Activated CD4-positive, alpha-beta T cell treated with anti-CD3 and anti-CD28 coated beads for 24 hours (primary cell): ENCODE data around the gene GNB3.

Experiments used
- DNase-seq, 2 donors: peaks; one replicate each; pipeline ENCODE4 v3.0.0-alpha.2; 2020; ENCODE audit warnings: low read depth in 2 of 2

Gene GNB3

GRCh38 chr12:6840761-6841515 lies at the start of gene GNB3:
TSS of gene GNB3 (plus strand) at chr12:6840925. CDS start at chr12:6841288, 363 bp downstream.
- DNase-seq, result no peak

GRCh38 chr12:6791931-6792520 lies 48.7 kb upstream of the GNB3 start:
- no peak for DNase-seq

GRCh38 chr12:6792522-6793201 lies 48.1 kb upstream of the GNB3 start:
- no peak for DNase-seq

- no peak for DNase-seq
Measured at GRCh38 chr12:6795088-6795487, 45.6 kb upstream of the GNB3 start.

GRCh38 chr12:6796576-6796975 lies 44.1 kb upstream of the GNB3 start:
- DNase-seq, result no peak

- DNase-seq, result no peak
Measured at GRCh38 chr12:6799147-6799546, 41.6 kb upstream of the GNB3 start.

DNA sequence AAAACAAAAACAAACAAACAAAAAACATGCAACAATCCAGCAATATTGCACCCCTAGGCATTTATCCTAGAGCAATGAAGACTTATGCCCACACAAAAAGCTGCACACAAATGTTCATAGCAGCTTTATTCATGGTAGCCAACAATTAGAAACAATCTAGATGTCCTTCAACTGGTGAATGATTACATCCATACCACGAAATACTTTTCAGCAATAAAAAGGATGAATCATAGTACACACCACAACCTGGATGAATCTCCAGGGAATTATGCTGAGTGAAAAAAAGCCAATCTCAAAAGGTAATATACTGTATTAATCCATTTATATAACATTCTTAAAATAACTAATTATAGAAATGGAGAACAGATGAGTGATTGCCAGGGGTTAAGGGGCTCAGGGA lies 33.6 kb upstream of the GNB3 start:
- DNase-seq, result no peak

- no peak for DNase-seq
Measured at GRCh38 chr12:6809056-6809455, 31.7 kb upstream of the GNB3 start.

DNA sequence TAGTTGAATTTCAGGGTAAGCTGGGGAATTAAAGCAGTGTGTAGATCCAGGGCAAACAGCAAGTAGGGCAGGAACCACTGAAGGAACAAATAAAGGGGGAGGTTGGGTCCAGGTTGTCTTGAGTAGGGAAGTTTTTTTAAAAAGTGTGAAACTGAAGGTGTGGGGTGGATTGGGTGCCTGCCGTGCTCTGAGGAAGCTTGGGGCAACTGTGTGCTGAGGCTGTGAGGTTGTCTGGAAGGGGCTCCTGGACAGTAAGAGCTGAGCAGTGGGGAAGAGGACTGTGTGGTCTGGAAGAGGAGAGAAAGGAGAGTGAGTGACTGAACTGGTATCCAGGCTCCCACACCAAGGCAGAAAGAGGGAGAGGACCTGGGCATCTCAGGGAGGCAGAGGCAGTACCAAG lies 30.0 kb upstream of the GNB3 start:
- no peak for DNase-seq

DNA sequence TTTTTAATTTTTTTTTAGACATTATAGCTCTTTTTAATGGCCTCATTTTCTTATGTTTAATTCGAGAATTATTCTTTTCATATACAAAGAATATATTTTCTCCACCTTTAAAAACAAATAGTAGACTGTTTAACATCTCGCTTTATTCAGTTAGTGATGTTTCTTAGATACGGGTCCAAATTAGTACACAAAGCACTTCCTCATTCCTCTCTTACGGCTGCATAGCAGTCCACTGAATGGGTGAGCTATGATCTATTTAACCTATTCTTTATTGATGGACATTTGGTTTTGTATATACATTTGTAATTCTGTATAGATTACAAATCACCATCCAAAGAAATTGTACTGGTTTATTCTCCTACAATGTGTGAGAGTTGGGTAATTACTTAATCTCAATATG lies 27.4 kb upstream of the GNB3 start:
- DNase-seq, result no peak

DNA sequence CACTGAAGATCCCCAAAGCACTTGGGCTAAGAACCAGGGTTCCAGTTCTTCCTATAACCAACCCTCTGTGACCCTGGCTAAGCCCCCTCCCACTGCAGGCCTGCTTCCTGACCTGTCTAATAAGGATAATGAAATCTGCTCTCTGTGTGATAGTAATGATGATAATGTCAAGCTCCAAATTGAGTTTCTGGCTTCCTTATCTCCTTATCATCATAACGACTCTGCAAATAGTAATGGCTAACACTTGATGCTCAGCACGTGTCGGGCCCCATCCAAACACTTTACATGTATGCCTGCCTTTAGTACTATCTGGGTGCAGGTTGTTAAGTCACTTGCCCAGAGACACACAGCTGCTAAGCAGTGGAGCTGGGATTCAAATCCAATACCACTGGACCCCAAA lies 24.1 kb upstream of the GNB3 start:
- DNase-seq, result no peak

- no peak for DNase-seq
Measured at GRCh38 chr12:6817098-6817497, 23.6 kb upstream of the GNB3 start.

- DNase-seq, result no peak
Measured at GRCh38 chr12:6817662-6818157, 23.0 kb upstream of the GNB3 start.

DNA sequence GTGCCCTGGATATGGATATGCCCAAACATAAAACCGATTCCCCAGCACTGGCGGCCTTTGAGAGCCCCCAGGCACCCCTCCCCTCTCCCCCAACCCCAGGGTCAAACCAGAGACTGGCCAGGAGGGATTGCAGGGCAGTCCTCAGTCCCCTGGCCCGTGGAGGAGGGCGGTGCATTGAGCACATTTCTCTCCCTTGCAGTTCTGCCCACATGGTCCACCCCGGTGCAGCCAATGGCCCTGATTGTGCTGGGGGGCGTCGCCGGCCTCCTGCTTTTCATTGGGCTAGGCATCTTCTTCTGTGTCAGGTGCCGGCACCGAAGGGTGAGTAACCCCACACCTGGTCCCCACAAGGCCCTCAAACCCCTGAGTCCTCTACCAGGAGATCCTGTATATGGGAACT lies 22.5 kb upstream of the GNB3 start:
- no peak for DNase-seq

- no peak for DNase-seq
Measured at GRCh38 chr12:6818645-6819044, 22.1 kb upstream of the GNB3 start.

DNA sequence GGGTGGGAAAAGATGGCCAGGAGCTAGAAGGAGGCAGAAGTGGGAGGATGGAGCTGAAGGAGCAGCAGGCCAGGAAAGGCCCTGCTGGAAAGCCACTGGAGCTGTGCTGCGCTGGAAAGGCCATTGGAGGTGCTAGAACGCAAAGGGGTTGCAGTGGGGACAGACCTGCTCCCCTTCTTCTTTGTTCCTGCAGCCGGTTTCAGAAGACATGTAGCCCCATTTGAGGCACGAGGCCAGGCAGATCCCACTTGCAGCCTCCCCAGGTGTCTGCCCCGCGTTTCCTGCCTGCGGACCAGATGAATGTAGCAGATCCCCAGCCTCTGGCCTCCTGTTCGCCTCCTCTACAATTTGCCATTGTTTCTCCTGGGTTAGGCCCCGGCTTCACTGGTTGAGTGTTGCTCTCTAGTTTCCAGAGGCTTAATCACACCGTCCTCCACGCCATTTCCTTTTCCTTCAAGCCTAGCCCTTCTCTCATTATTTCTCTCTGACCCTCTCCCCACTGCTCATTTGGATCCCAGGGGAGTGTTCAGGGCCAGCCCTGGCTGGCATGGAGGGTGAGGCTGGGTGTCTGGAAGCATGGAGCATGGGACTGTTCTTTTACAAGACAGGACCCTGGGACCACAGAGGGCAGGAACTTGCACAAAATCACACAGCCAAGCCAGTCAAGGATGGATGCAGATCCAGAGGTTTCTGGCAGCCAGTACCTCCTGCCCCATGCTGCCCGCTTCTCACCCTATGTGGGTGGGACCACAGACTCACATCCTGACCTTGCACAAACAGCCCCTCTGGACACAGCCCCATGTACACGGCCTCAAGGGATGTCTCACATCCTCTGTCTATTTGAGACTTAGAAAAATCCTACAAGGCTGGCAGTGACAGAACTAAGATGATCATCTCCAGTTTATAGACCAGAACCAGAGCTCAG lies 21.4 kb upstream of the GNB3 start:
- no peak for DNase-seq

DNA sequence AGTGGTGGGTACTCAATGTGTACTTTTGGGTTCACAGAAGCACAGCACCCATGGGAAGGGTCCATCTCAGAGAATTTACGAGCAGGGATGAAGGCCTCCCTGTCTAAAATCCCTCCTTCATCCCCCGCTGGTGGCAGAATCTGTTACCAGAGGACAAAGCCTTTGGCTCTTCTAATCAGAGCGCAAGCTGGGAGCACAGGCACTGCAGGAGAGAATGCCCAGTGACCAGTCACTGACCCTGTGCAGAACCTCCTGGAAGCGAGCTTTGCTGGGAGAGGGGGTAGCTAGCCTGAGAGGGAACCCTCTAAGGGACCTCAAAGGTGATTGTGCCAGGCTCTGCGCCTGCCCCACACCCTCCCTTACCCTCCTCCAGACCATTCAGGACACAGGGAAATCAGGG lies 20.6 kb upstream of the GNB3 start:
- DNase-seq, result no peak

DNA sequence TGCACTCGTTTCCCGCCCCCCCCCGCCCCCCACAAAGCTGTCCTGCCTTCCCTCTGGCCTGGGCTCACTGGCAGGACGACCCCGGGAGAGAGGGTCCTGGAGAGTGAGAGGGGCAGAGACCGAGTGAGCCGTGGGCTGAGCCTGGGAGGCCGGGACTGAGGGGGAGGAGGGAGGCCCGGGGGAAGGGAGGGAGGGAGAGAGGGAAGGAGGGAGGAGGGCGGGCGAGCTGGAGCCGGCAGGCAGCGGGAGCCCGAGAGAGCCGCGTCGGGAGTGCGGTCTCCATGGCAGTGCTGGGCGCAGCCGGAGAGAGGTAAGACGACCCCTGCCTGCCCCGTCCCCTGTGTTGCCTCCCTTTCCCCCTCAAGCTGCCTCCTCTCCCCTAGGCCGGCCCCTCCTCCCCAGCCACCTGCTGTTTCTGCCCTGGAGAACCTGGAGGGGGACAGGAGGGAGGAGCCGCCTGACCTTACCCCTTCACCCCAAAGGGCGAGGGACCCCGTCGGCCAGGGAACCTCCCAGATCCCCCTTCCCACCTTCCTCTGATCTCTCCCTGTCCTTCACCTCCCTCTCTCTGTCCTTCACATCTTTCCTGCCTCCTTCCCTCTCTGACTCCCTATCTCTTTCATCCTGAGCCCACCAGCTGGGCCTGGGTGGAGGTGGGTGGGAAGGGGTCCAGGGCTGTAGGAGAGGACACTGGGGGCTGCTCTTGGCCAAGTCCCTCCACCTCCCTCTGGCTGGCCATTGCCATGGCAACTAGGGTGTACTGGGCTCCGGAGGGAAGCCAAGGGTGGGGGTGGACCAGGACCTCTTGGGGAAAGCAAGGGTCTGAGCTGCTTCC lies 18.9 kb upstream of the GNB3 start, which contains the start of gene GPR162:
TSS of gene GPR162 (plus strand) at position 231 of the 835 bp plus-strand sequence. CDS start 2,078 bp downstream, outside the sequence.
- no peak for DNase-seq

- no peak for DNase-seq
Measured at GRCh38 chr12:6822426-6823135, 18.1 kb upstream of the GNB3 start.
